ENCODE results near the gene ZNF446.
"Not testable (repeated sequence)": the region's sequence is repeated elsewhere in the genome, so short reads cannot be mapped to it uniquely, and the experiment has no call there.

The ZNF446 gene

DNA sequence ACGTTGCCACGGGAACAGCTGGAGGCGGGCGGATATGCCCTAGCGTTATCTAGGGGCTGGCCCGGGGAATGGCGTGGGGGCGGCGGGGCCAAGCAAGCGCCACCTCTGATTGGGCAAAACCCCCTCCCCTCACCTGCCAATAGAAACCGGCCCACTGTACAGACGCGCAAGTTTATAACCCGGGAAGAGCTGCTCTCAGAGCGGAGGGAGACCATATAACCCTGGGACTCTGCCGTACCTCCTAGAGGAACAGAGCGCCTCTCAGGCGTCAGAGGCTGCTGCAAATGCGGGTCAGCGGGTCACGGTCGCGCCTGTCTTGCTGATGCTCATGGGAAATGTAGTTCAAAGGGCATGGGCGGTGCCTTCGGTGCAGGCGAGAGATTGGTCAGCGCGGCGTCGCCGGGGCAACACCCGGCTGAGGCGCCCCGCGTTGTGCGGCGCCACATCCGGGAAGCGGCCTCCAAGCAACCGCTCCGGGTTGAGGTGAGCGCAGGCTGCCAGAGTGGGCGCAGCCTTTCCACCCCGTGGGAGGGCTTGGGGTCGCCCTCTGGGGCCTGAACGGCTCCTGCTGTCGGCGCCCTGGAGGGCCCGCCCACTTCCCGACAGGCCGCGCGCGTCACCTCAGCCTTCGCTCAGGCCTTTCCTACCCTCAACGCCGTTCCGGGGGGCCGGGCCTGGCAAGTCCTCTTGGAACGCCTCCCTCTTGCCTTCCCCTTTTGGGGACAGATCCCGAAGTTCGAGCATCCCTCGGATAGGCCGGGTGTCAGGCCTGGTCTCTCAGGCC is at the start of gene ZNF446:
Gene ZNF446, plus strand, starts transcription at position 639 of the 784 bp plus-strand sequence. CDS start 867 bp downstream, outside the sequence.
- peak; percentile 95 for DNase-seq (ENCODE audit: low spot score)

DNA sequence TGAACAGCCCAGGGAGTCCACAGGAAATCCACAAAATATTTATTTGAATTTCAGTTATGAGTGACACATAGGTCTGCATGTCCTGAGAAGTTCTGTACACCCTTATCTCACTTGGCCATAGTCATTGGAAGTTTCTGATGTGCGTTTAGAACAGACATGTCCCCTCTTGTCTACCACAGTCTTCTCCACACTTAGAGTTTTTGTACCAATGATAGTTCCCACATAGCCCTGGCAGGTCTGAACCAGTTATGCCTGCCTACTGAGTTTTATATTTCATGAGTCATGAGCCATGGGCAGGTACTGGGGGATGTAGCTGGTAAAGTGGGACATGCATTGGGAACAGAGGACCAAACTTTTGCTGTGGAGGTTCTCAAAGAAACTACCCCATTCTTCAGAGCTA is 47.5 kb upstream of the ZNF446 start:
- no peak for DNase-seq (ENCODE audit: low spot score)

DNA sequence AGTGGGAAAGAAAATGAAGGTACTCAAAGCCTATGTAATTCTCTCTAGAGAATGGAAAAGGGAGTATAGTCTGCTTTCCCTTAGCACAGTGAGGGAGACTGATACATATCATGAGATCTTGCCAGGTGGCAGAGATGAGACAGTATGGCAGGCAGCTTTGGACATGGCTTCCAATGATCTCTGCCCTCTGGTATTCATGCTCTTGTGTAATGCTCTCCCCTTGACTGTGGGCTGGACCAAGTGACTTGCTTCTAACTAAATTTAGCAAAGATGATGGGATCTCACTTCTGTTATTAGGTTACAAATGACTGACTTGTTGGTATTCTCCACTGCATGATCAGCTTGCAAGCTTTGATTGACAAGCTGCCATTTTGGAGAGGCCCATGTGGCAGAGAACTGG is 46.4 kb upstream of the ZNF446 start:
- no peak for DNase-seq (ENCODE audit: low spot score)

DNA sequence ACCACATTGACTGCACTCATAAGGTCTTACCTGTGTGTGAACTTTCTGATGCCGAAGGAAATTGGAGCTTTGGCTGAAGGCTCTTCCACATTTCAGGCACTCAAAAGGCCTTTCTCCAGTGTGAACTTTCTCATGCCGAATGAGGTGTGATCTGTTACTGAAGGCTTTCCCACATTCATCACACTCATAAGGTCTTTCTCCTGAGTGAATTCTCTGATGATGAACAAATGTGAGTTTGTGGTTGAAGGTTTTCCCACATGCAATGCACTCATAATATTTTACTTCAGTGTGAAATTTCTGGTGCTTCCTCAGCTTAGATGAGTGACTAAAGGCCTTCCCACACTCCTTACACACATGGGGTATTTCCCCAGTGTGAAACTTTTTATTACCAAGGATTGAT is 41.9 kb upstream of the ZNF446 start:
- DNase-seq (ENCODE audit: low spot score): no peak

DNA sequence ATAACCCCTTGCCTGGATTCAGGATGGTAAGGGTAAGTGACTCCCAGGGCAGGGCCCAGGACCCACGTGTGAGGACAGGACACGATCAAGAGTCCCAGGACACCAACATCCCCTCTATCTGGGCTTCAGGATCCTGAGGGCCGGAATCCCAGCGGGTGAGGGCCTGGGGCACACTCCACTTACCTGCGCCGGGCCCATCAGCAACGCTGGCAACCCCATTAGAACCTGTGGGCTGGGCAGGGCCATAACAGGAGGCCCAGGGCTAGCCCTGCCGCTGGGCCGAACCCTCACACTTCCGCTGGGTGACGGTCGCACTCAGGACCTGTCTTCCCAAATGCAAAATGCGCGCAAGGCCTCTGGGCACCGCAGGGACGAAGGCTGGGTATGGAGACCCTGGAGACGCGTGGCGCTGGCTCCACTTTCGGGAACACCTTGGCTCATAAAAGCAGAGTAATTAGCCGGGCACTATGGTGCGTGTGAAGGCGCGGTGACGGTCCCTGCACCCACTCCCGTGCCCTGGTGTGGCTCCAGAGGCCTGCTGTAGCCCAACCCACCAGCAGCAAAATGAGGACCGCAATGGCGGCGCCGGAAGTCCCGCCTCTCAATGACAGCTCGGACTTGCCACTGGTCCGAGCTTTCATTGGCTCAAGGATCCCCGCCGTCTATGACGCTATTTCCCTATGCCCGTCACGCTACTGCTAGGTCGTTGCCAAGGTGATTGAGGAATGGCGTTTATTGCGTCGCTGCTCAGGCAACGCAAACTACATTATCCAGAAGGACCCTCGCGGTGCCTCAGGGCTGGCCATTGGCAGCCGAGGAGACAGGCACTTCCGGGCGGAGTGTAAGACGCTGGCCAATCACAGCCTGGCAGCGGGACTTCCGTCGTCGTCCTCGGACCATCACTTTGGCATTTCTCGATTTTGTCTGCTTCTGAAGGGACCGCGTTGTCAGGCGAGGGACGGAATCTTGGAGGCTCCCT is 36.3 kb upstream of the ZNF446 start, which contains the start of gene ZNF132:
Gene ZNF132, minus strand, starts transcription at position 578 of the 979 bp plus-strand sequence. Its CDS starts 332 bp downstream, at position 246.
- no peak for DNase-seq (ENCODE audit: low spot score)

DNA sequence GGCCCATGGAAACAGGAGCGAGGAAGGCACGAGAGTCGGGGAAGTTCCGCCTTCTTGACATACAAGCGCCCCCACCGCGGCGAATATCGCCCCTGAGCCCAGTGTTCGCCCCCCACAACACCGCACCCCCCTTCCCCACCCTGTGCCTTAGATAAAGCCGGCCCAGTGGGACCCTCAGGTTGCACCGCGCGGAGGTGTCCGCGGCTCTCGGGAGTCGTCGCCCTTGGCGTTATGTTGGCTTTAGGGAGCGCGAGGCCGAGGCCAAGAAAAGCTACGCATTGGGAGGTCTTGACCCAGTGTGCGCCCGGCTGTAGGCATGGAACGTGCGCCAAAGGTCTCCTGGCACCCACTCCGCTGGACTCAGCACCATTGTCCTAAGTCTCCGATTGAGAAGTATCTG is 35.6 kb upstream of the ZNF446 start:
- DNase-seq (ENCODE audit: low spot score): no peak

DNA sequence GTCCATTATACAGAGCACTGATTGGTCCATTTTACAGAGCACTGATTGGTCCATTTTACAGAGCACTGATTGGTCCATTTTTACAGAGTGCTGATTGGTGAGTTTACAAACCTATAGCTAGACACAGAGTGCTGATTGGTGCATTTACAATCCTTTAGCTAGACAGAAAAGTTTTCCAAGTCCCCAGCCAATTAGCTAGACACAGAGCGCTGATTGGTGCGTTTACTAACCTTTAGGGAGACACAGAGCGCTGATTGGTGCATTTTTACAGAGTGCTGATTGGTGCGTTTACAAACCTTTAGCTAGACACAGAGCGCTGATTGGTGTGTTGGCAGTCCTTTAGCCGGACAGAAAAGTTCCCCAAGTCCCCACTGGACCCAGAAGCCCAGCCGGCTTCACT is 33.2 kb upstream of the ZNF446 start:
- not testable (repeated sequence) for DNase-seq (ENCODE audit: low spot score)

DNA sequence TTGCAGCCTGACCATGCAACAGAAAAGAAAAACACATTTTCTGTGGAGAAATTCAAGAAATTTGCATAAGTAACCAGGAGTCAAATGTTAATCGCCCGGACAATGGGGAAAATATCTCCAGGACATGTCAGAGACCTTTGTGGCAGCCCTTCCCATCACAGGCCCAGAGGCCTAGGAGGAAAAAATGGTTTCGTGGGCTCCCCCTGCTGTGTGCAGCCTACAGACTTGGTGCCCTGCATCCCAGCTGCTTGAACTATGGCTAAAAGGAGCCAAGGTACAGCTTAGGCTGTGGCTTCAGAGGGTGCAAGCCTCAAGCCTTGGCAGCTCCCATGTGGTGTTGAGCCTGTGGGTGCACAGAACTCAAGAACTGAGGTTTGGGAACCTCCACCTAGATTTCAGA is 27.3 kb upstream of the ZNF446 start:
- not testable (repeated sequence) for DNase-seq (ENCODE audit: low spot score)

DNA sequence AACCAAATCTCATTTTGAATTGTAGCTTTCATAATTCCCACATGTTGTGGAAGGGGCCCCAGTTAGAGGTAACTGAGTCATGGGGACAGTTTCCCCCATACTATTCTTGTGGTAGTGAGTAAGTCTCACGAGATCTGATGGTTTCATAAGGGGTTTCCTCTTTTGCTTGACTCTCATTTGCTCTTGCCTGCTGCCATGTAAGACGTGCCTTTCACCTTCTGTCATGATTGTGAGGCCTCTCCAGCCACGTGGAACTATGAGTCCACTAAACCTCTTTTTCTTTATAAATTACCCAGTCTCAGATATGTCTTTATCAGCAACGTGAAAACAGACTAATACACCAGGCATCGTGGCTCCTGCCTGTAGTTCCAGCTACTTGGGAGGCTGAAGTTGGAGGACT is 26.2 kb upstream of the ZNF446 start:
- DNase-seq (ENCODE audit: low spot score): not testable (repeated sequence)

DNA sequence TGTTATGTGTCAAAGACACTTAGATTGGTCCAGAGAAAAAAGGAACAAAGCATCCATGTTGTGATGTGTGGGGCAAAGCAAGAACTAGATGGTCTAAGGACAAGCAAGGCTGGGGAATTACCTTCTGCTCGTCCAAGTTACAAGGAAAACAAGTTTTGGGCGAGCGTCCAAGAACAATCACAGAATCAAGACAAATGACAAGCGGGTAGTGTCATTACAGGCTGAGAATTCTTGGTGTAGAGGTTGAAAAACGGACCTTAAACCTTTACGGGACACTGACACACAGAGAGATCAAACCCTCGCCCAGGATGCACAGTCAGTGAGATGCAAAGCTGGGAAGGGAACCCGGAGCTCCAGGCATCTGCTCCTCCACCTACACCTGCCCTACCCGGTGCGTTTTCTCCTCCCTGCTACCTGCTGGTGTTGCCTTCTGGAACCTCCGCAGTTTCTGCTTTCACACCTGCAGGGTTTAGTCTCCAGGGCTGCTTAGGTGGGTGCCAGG is 25.2 kb upstream of the ZNF446 start:
- DNase-seq (ENCODE audit: low spot score): no peak

DNA sequence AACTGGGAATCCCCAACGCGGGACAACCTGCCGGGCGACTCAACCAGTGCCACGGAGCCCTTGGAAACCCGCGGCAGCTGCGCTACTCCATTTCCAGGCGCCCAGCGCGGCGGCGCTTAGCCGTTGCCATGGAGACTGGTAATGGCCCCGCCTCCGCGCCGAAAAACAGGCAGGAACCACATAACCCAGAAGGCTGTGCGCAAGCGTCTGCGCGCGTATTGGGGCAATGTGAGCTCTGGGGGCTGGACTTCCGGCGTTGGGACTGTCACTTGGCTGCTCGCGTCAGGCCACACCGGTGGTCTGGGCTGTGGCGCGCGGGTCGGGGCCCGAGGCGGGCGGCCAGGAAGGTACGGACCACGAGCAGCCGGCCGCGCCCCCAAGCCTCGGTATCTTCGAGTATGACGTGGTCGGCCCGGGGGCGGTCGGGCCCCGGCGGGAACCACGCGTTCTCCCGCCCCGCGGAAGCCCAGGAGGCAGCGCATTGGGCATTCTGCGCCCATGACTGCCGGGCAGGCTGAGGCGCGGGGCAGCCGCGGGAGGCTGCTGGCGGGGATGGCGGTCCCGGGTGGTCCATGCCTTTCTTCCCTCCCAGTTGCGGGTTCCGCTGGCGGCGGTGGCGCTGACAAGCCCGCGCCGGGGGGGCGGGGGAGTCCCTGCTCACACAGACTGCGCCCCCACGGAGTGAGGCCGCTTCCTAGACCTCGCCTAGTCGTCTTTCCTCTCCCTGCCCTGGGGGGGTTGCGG is 24.6 kb upstream of the ZNF446 start, which contains the start of gene ZNF324B:
Gene ZNF324B, plus strand, starts transcription at position 265 of the 744 bp plus-strand sequence. CDS start 2,080 bp downstream, outside the sequence.
- DNase-seq (ENCODE audit: low spot score): peak; percentile 93

DNA sequence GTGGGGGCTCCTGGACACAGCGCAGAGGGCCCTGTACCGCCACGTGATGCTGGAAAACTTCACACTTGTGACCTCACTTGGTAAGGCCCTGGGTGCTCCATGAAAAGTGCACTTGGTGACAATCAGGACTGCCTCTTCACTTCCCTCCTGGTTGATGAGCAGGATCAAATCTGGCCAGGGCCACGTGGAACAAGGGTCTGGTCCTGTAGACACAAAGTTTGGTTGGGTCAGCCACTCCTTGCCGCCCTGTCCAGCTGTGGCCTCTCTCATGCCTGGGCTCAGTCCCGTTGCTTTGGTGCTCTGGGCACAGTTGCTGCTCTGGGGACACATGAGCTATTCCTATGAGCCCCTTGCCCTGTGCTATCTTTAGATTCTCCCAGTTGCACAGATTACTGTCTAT is 22.4 kb upstream of the ZNF446 start:
- no peak for DNase-seq (ENCODE audit: low spot score)

DNA sequence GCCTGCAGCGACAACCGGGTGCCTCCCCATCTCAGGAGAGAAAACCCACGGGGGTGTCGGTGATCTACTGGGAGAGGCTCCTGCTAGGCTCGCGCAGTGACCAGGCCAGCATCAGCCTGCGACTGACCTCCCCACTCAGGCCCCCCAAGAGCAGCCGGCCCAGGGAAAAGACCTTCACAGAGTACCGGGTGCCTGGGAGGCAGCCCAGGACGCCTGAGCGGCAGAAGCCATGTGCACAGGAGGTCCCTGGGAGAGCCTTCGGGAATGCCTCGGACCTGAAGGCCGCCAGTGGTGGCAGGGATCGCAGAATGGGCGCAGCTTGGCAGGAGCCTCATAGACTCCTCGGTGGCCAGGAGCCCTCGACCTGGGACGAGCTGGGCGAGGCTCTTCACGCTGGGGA is 20.8 kb upstream of the ZNF446 start:
- no peak for DNase-seq (ENCODE audit: low spot score)

DNA sequence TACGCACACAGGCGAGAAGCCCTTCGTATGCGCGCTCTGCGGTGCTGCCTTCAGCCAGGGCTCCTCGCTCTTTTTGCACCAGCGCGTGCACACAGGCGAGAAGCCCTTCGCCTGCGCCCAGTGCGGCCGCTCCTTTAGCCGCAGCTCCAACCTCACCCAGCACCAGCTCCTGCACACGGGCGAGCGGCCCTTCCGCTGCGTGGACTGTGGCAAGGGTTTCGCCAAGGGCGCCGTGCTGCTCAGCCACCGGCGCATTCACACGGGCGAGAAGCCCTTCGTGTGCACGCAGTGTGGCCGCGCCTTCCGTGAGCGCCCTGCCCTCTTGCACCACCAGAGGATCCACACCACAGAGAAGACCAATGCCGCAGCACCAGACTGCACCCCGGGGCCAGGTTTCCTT is 20.0 kb upstream of the ZNF446 start:
- DNase-seq (ENCODE audit: low spot score): no peak

DNA sequence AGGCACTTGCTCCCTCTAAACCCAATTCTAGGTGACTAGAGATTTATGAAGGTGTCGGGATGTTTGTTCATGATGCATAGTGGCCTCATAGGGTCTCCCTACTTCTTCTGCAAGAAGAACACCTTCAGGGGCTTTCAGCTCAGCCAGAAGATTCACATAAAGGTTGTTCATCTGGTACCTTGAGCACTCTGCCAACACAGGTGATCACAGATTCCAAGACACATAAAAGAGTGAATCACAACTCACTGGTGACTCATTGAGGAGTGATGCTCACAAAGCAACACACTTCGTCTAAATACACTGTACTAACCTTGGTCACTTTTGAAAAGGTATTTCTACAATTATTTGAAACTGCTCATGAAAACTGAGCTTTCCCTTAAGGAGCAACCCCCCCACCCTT is 16.1 kb upstream of the ZNF446 start:
- DNase-seq (ENCODE audit: low spot score): no peak

DNA sequence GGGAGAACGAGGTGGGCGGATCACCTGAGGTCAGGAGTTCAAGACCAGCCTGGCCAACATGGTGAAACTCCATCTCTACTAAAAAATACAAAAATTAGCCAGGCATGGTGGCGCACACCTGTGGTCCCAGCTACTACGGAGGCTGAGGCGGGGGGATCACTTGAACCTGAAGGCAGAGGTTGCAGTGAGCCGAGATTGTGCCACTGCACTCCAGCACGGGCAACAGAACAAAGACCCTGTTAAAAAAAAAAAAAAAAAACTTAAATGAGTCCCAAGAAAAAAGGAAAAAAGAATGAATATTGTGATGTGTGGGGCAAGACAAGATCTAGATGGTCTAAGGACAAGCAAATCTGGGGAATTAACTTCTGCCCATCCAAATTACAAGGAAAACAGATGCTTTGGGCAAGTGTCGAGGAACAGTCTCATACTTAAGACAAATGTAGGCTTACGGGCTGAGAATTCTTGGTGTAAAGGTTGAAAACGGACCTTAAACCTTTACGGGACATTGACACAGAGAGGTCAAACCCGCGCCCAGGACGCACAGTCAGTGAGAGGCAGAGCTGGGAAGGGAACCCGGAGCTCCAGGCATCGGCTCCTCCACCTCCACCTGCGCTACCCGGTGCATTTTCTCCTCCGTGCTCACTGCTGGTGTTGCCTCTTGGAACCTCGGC is 9.9 kb upstream of the ZNF446 start:
- DNase-seq (ENCODE audit: low spot score): no peak

DNA sequence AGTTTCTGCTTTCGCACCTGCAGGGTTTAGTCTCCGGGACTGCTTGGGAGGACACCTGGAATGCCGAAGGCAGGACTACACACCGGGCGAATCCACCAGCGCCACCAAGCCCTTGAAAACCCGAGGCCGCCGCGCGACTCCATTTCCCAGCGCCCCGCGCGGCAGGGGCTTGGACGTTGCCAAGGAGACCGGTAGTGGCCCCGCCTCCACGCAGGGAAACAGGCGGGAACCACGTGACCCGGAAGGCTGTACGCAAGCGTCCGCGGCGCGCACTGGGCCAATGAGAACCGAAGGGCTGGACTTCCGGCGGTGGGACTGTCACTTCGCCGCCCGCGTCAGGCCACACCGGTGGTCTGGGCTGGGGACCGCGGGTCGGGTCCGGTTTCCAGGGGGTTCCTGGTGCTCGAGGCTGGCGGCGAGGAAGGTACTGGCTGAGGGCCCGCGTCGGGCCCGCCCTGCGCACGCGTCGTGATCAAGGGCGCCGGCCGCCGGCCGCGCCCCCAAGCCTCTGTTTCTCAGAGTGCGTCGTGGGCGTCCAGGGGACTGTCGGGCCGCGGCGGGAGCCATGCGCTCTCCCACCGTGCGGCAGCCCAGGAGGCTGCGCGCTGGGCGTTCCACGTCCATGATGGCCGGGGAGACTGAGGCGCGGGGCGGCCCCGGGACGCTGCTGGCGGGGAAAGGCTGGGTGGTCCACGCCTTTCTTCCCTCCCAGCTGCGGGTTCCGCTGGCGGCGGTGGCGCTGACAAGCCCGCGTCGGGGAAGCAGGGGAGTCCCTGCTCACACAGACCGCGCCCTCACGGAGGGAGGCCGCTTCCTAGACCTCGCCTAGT is 9.2 kb upstream of the ZNF446 start, which contains the start of gene ZNF324:
Gene ZNF324, plus strand, starts transcription at position 321 of the 830 bp plus-strand sequence. CDS start 2,106 bp downstream, outside the sequence.
- DNase-seq (ENCODE audit: low spot score): peak; percentile 96

DNA sequence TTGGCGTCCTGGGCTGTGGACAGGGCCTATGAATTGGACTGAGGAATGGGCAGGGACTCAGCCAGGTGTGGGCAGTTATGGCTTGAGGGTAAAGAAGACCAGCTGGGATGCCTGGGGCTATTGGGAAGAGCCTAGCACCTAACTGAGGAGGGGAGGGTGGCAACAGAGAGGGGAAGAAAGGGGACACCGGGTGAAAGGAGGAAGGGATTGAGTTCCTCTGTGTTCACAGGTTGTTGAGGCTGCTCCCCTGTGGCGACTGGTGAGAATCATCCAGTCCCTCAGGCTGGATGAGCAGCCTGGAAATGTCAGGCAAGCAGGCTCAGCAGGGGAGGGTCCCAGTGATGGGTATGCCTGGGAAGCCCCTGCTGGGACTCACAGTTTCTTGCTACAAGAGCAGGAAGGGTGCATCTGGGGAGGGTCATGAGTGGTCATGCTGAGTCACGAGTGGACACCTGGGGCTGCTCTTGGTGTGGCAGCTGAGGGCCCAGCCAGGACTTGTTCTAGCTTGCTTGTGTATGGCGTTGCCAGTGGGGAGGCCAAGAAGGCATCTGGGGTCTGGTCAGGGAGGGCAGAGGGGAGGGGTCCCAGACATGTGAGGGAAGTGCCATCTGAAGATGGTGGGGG is 7.8 kb upstream of the ZNF446 start:
- no peak for DNase-seq (ENCODE audit: low spot score)

DNA sequence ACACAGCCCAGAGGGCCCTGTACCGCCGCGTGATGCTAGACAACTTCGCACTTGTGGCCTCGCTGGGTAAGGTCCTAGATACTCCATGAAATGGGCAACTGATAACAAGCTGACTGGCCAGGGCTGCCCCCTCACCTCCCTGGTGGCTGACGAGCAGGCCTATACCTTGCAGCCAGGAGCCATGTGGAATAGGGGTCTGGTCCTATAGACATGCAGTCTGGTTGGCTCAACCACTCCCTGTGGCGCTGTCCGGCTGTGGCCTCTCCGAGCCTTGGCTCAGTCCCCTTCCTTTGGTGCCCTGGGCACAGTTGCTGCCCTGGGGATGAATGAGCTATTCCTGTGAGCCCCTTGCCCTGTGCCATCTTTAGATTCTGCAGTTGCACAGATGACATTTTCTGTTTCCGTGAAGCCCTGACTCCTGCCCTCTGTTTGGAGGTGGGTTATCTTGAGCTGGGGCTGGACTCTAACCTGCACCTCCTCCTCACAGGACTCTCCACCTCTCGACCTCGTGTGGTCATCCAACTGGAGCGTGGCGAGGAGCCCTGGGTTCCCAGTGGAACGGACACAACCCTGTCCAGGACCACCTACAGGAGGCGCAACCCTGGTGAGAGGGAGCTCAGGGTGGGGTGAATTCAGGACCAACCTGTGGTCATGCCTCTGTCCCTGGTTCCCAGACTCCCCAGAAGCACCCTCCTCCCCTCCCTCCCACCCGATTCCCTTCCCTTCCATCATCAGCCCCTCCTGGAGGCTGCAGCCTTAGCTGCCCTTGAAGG is 6.7 kb upstream of the ZNF446 start:
- no peak for DNase-seq (ENCODE audit: low spot score)
